ENCODE results near the gene TSGA10IP.

The TSGA10IP gene

DNA sequence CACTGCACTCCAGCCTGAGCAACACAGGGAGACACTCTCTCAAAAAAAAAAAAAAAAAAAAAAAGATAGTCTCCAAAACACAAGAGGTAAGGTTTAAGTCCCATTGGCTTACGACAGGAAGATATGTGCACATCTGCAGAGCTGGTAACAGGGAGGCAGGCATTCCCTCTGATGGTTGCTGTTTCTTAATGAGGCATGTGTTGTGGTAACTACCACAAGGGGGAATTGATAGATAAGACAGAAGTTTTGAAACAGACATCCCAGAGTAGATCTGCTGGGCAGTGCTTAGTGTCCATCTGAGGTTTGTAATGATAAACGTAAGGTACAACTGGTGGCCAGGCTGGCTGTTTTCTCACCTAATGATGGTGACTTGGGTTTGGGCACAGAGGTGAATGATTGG lies 52.0 kb downstream of the TSGA10IP start:
- no peak overlapping the region for H3K4me3 ChIP-seq (ENCODE audit: low read length)
- DNase-seq (ENCODE audit: low read depth), result no peak
- no peak for TF ChIP-seq CTCF (conservative IDR thresholded peaks at IDR 0.05; ENCODE audit: low read length)

GRCh38 chr11:66001942-66002647 lies 56.8 kb downstream of the TSGA10IP start, which contains the start of the genes BANF1 and EIF1AD:
Gene BANF1 (plus strand): TSS chr11:66002503. CDS start chr11:66003251, 748 bp downstream.
Gene EIF1AD (minus strand): TSS chr11:66002157. CDS start chr11:66000389, 1,768 bp downstream.
- peak; percentile 98 for DNase-seq (ENCODE audit: low read depth)
- no peak for TF ChIP-seq CTCF (conservative IDR thresholded peaks at IDR 0.05; ENCODE audit: low read length)
- H3K4me3 ChIP-seq (ENCODE audit: low read length), result peak within 1 kb of the TSS; percentile 97

DNA sequence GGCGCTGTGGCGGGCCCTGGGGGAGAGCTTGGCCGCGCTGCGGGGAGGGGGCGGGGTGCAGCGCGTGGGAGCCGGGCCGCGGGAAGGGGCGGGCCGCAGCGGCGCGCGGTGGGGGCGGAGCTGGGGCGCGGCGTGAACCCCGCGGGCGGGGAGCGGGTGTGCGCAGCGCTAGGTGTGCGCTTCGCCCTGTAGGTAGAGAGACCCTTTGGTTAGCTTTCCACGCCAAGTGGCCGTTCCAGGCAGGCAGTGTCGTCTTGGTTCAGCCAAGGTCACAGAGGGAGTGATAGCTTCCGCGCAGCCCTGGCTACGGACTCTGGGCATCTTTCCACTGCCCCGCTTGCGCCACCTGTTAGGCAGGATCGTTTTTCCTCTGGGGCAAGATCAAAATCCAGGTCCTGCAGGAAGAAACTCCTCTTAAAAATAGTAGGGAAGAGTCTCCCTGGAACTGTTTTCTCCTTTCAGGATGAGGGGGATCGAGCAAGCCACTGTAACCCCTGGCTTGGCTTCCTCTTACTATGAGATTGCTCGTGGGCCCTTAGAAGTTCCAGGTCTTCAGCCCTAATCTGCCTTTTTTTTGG lies 57.5 kb downstream of the TSGA10IP start:
- DNase-seq (ENCODE audit: low read depth), result peak; percentile 44

DNA sequence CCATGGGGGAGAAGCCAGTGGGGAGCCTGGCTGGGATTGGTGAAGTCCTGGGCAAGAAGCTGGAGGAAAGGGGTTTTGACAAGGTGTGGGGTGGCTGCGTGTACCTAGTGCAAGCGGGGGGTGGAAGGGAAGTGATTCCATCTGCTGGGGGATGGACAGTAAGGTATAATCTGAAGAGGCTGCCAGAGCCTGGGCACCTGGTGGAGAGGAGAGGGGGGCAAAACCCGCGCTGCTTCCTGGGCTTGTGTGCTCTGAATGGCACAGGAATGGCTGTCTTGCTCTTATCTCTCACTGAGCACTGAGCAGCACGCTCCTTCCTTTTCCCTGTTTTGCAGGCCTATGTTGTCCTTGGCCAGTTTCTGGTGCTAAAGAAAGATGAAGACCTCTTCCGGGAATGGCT lies 58.0 kb downstream of the TSGA10IP start:
- no peak for DNase-seq (ENCODE audit: low read depth)
- TF ChIP-seq CTCF (conservative IDR thresholded peaks at IDR 0.05; ENCODE audit: low read length), result no peak
- peak overlapping the region; percentile 97 for H3K4me3 ChIP-seq (ENCODE audit: low read length)

More for the DNA sequence above, 57.5 kb downstream of the TSGA10IP start:
- TF ChIP-seq CTCF (conservative IDR thresholded peaks at IDR 0.05; ENCODE audit: low read length), result peak; percentile 32
- peak overlapping the region; percentile 97 for H3K4me3 ChIP-seq (ENCODE audit: low read length)

DNA sequence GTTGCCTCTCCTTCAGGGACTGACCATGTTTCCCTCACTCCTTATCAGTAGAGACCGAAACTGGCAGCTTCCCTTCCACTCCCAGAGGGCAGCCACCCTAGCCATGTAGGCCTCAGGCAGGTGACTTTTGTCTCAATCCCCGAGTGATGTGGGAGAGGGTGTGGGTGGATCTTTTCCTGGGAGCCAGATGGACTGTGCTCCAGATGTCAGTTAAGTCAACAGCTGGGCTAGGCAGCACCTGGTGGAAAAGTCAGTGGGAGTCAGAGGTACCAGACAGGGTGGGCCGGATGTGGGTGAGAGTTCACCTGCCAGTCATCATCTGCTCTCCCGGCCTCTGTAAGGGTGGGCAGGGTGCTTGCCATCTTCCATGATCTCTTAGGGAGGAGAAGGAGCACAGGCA lies 58.9 kb downstream of the TSGA10IP start:
- no peak for DNase-seq (ENCODE audit: low read depth)
- H3K4me3 ChIP-seq (ENCODE audit: low read length), result no peak overlapping the region
- no peak for TF ChIP-seq CTCF (conservative IDR thresholded peaks at IDR 0.05; ENCODE audit: low read length)

- no peak overlapping the region for H3K4me3 ChIP-seq (ENCODE audit: low read length)
- no peak for DNase-seq (ENCODE audit: low read depth)
- no peak for TF ChIP-seq CTCF (conservative IDR thresholded peaks at IDR 0.05; ENCODE audit: low read length)
These were observed 61.0 kb downstream of the TSGA10IP start for GRCh38 chr11:66006134-66006890.
